Endodermal cell (in vitro differentiated cells): ENCODE results near the gene EPHA2. TPM values are rescaled to one million over a fixed set of nuclear protein-coding genes. Genes with fewer than 3 reads are reported as not detected.

Experiments used
- DNase-seq: peaks from one replicate; pipeline ENCODE4 v3.0.0-alpha.2; 2017
- H3K27ac ChIP-seq: 2 replicates; pipeline ENCODE4 v1.5.1; 2013; ENCODE audit warnings: mild to moderate bottlenecking, low read depth, low read length, moderate library complexity
- H3K27me3 ChIP-seq: 2 replicates; pipeline ENCODE4 v1.6.1; 2013; ENCODE audit warnings: mild to moderate bottlenecking, low read length, moderate library complexity; ENCODE audit not compliant: insufficient read depth, control insufficient read depth, poor library complexity, severe bottlenecking
- H3K36me3 ChIP-seq: 2 replicates; pipeline ENCODE4 v1.7.0; 2013; ENCODE audit warnings: mild to moderate bottlenecking, low read length, moderate library complexity; ENCODE audit not compliant: control insufficient read depth, insufficient read depth
- H3K4me1 ChIP-seq: one replicate; pipeline ENCODE4 v1.7.0; 2013; ENCODE audit warnings: low read length; ENCODE audit not compliant: control insufficient read depth, insufficient read depth
- H3K4me3 ChIP-seq: 2 replicates; pipeline ENCODE4 v1.5.1; 2013; ENCODE audit warnings: mild to moderate bottlenecking, low read length, moderate library complexity
- H3K9ac ChIP-seq: 2 replicates; pipeline ENCODE4 v1.6.1; 2013; ENCODE audit warnings: mild to moderate bottlenecking, low read length, moderate library complexity; ENCODE audit not compliant: poor library complexity, severe bottlenecking; ENCODE audit errors: extremely low read depth
- H3K9me3 ChIP-seq: 2 replicates; pipeline ENCODE4 v1.6.1; 2013; ENCODE audit warnings: mild to moderate bottlenecking, low read length, moderate library complexity; ENCODE audit not compliant: control insufficient read depth
- H3K27ac Mint-ChIP-seq: 2 replicates; pipeline ENCODE4 v1.8.0; 2020; ENCODE audit warnings: mixed read lengths
- H3K27me3 Mint-ChIP-seq: 2 replicates; pipeline ENCODE4 v1.8.0; 2021; ENCODE audit warnings: mild to moderate bottlenecking, mixed read lengths; ENCODE audit not compliant: insufficient read depth
- H3K36me3 Mint-ChIP-seq: 2 replicates; pipeline ENCODE4 v1.8.0; 2020; ENCODE audit warnings: low read depth, mixed read lengths
- H3K4me1 Mint-ChIP-seq: 2 replicates; pipeline ENCODE4 v1.8.0; 2020; ENCODE audit warnings: mixed read lengths
- H3K4me3 Mint-ChIP-seq: 2 replicates; pipeline ENCODE4 v1.8.0; 2020; ENCODE audit warnings: mild to moderate bottlenecking, moderate library complexity, mixed read lengths
- H3K9me3 Mint-ChIP-seq: 2 replicates; pipeline ENCODE4 v1.8.0; 2020; ENCODE audit warnings: mild to moderate bottlenecking, mixed read lengths
- WGBS, 2 experiments: methylation state at CpG; one replicate each; pipeline versions ENCODE4 v1.1.5 to v1.1.7; 2013; ENCODE audit warnings: missing lambda C conversion rate in 2 of 2, mixed read lengths in 1 of 2; ENCODE audit not compliant: insufficient coverage in 1 of 2, insufficient read length in 1 of 2; 5-methylcytosine and 5-hydroxymethylcytosine counted together
- total RNA-seq, 2 donors: library from RNA; stranded (reverse); fragmentation: NEBNext Ultra II Directional in 1 of 2; extraction: Animal tissue kit (Norgen Biotek cat#: 25700) in 1 of 2; gene quantifications; 2 replicates in 1 of 2; 3 replicates in 1 of 2; pipeline ENCODE4 v1.2.1, GENCODE V29; 2021
- TF ChIP-seq, protein P1 (sequence below): fragments of 200-600 bp; sonication (generic); conservative IDR thresholded peaks from 2 replicates; pipeline ENCODE4 v1.5.0; 2021; ENCODE audit warnings: antibody characterized with exemption, mild to moderate bottlenecking

The EPHA2 gene
- total RNA-seq, 2 donors from 2014 or later: 56.5 to 64.3 TPM

DNA sequence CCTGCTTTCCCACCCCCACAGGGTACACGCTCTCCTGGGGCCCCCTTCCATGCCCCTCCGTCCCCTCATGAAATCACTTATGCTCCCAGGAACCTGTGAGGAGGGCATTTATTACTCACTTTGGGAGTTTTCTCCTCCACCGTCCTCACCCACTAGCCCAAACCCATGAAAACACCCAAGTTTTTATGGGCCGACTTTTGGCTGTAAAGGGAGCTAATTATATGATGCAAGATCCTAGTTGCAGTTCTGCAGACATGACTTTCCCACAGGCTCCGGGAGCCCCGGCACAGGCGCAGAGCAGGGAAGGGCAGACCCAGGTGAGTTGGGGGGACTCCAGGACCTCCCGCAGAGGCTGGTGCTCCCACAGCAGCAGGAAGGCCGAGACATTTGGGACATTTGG, 29.7 kb downstream of the EPHA2 start:
- peak; percentile 26 for DNase-seq
- Mint-ChIP-seq H3K9me3 (no peaks in the 10 kb centered on the region), H3K4me1 (peaks cover 27% of the 10 kb centered on the region), H3K4me3 (no peak overlapping the region), H3K36me3 (peaks cover 69% of the 10 kb centered on the region), H3K27ac (peak overlapping the region; percentile 35), H3K27me3 (no peaks in the 10 kb centered on the region)
- H3K9ac ChIP-seq: no peak overlapping the region
- TF ChIP-seq, protein P1, sequence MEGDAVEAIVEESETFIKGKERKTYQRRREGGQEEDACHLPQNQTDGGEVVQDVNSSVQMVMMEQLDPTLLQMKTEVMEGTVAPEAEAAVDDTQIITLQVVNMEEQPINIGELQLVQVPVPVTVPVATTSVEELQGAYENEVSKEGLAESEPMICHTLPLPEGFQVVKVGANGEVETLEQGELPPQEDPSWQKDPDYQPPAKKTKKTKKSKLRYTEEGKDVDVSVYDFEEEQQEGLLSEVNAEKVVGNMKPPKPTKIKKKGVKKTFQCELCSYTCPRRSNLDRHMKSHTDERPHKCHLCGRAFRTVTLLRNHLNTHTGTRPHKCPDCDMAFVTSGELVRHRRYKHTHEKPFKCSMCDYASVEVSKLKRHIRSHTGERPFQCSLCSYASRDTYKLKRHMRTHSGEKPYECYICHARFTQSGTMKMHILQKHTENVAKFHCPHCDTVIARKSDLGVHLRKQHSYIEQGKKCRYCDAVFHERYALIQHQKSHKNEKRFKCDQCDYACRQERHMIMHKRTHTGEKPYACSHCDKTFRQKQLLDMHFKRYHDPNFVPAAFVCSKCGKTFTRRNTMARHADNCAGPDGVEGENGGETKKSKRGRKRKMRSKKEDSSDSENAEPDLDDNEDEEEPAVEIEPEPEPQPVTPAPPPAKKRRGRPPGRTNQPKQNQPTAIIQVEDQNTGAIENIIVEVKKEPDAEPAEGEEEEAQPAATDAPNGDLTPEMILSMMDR: no peak
- peaks cover 9% of the 10 kb centered on the region for H3K4me1 ChIP-seq
- no peaks in the 10 kb centered on the region for H3K9me3 ChIP-seq
- peaks cover 85% of the 10 kb centered on the region for H3K36me3 ChIP-seq
- H3K4me3 ChIP-seq: no peak overlapping the region
- WGBS, 2 experiments: 96 to 100% methylated on average over 6 to 9 of the region's 9 CpGs
- no peak overlapping the region for H3K27ac ChIP-seq
- H3K27me3 ChIP-seq: no peaks in the 10 kb centered on the region

DNA sequence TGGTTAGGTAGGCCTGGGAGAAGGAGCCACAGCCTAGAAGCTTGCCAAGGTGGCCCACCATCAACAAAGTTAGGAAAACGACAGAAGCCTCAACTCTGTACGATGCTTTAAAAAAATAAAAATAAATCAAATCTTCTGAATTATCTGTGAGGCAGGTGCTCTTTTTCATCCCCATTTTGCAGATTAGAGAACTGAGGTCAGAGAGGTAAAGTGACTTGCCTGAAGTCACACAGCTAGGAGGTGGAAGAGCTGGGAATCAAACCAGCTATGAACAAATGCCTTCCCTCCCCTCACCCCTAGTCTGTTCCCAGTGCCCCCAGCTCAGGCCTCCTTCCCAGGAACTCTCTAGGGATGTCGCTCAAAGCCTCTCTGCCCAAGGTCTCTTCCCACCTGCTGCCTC, 30.4 kb downstream of the EPHA2 start:
- 100% methylated on average over 1 to 3 of the region's 3 CpGs for WGBS, 2 experiments
- H3K4me3 Mint-ChIP-seq: no peak overlapping the region
- H3K27ac Mint-ChIP-seq: peak overlapping the region; percentile 52

DNA sequence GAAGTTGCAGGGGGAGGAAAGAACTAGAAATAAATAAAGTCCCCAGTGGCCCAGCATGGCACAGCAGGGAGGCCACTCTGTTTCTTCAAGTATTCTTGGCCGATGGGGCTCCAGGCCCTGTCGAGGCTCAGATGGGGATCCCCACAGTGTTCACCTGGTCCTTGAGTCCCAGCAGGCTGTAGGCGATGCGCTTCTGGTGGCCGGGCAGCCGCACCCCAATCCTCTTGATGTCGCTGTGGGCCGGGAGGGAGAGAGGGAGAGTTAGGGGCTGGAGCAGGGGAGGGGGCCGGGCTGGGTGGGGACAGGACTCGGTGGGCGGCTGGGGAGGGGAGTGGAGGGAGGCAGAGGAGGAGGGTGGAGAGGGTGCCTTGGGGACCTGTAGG, 30.8 kb downstream of the EPHA2 start:
- H3K9me3 ChIP-seq: no peaks in the 10 kb centered on the region
- H3K4me1 ChIP-seq: peaks cover 12% of the 10 kb centered on the region
- Mint-ChIP-seq H3K9me3 (no peaks in the 10 kb centered on the region), H3K4me3 (no peak overlapping the region), H3K27ac (no peak overlapping the region), H3K4me1 (peaks cover 32% of the 10 kb centered on the region), H3K27me3 (no peaks in the 10 kb centered on the region), H3K36me3 (peaks cover 59% of the 10 kb centered on the region)
- no peak overlapping the region for H3K9ac ChIP-seq
- peaks cover 74% of the 10 kb centered on the region for H3K36me3 ChIP-seq
- no peak overlapping the region for H3K27ac ChIP-seq
- H3K4me3 ChIP-seq: no peak overlapping the region
- no peaks in the 10 kb centered on the region for H3K27me3 ChIP-seq
- 91 to 95% methylated on average over 8 to 11 of the region's 11 CpGs for WGBS, 2 experiments
- TF ChIP-seq, protein P1: no peak
- no peak for DNase-seq

More for the DNA sequence above, 30.4 kb downstream of the EPHA2 start:
- Histone ChIP-seq H3K9me3 (no peaks in the 10 kb centered on the region), H3K9ac (no peak overlapping the region), H3K4me1 (peaks cover 9% of the 10 kb centered on the region), H3K4me3 (no peak overlapping the region), H3K27ac (no peak overlapping the region), H3K27me3 (no peaks in the 10 kb centered on the region), H3K36me3 (peaks cover 78% of the 10 kb centered on the region)
- TF ChIP-seq, protein P1: no peak
- H3K27me3 Mint-ChIP-seq: no peaks in the 10 kb centered on the region
- no peak for DNase-seq
- H3K9me3 Mint-ChIP-seq: no peaks in the 10 kb centered on the region
- H3K4me1 Mint-ChIP-seq: peaks cover 32% of the 10 kb centered on the region
- H3K36me3 Mint-ChIP-seq: peaks cover 63% of the 10 kb centered on the region
